ENCODE data around the gene IGFL2.
A peak's percentile ranks its signal among the peaks of the same experiment; 100 is the strongest.
"Not testable (repeated sequence)": the region's sequence is repeated elsewhere in the genome, so short reads cannot be mapped to it uniquely, and the experiment has no call there.

Gene IGFL2

GRCh38 chr19:46150606-46151005 lies 2.6 kb downstream of the IGFL2 start:
- in situ Hi-C loops (cut with MboI; ENCODE audit: low pct_unique_long_range_greater_than_20kb, low sequenced_read_pairs, unreplicated experiment): no loop called here
- TF ChIP-seq CTCF (IDR thresholded peaks at IDR 0.05; ENCODE audit: extremely low read depth, insufficient read depth, missing control alignments): no peak
- DNase-seq (ENCODE audit: low spot score): no peak

DNA sequence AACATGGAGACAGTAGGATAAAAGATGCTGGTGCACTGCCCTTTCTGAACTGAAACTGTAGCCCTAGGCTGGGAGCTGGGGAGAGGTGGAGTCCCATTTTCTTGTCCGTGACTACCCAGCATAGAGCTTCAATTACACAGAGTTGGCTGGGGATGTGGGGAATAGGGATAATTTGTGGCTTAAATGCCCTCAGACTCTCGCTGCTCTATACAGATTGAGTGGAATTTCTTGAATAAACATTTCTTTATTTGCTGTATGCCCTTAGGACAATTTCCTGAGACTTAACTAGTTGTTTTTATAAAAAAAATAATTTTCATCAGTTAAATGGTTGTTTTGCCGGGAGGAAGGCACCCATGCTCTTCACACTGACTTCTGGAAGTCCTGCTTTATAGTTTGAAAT lies 7.2 kb downstream of the IGFL2 start:
- no peak for DNase-seq (ENCODE audit: low spot score)
- no peak for TF ChIP-seq CTCF (IDR thresholded peaks at IDR 0.05; ENCODE audit: extremely low read depth, insufficient read depth, missing control alignments)
- in situ Hi-C loops (cut with MboI; ENCODE audit: low pct_unique_long_range_greater_than_20kb, low sequenced_read_pairs, unreplicated experiment): no loop called here

- TF ChIP-seq CTCF (IDR thresholded peaks at IDR 0.05; ENCODE audit: extremely low read depth, insufficient read depth, missing control alignments): no peak
- in situ Hi-C loops (cut with MboI; ENCODE audit: low pct_unique_long_range_greater_than_20kb, low sequenced_read_pairs, unreplicated experiment): no loop called here
- no peak for DNase-seq (ENCODE audit: low spot score)
These were observed 11.6 kb downstream of the IGFL2 start for GRCh38 chr19:46159418-46160232.

GRCh38 chr19:46160233-46160775 lies 12.3 kb downstream of the IGFL2 start:
- in situ Hi-C loops (cut with MboI; ENCODE audit: low pct_unique_long_range_greater_than_20kb, low sequenced_read_pairs, unreplicated experiment): no loop called here

GRCh38 chr19:46161642-46162257 lies 13.7 kb downstream of the IGFL2 start:
- in situ Hi-C loops (cut with MboI; ENCODE audit: low pct_unique_long_range_greater_than_20kb, low sequenced_read_pairs, unreplicated experiment); DNase-seq (ENCODE audit: low spot score): not testable (repeated sequence)

More at GRCh38 chr19:46160233-46160775, 12.3 kb downstream of the IGFL2 start:
- no peak for TF ChIP-seq CTCF (IDR thresholded peaks at IDR 0.05; ENCODE audit: extremely low read depth, insufficient read depth, missing control alignments)
- DNase-seq (ENCODE audit: low spot score): no peak

DNA sequence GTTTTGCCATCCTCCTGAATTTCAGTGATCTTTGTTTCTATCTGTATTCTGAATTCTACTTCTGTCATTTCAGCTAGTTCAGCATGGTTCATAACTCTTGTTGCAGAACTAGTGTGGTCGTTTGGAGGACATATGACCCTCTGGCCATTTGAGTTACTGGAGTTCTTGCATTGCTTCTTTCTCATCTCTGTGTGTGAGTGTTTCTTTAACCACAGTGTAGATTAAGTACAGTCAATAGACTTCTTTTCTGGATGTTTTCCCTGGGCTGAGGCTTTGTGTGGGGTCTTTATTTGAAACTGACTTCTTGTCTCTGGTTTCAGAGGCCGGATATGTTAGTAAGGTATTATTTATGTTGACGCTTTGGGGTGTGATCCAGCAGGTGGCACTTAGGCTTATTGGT lies 14.7 kb downstream of the IGFL2 start:
- no peak for TF ChIP-seq CTCF (IDR thresholded peaks at IDR 0.05; ENCODE audit: extremely low read depth, insufficient read depth, missing control alignments)
- in situ Hi-C loops (cut with MboI; ENCODE audit: low pct_unique_long_range_greater_than_20kb, low sequenced_read_pairs, unreplicated experiment): no loop called here
- no peak for DNase-seq (ENCODE audit: low spot score)

- in situ Hi-C loops (cut with MboI; ENCODE audit: low pct_unique_long_range_greater_than_20kb, low sequenced_read_pairs, unreplicated experiment): no loop called here
- no peak for DNase-seq (ENCODE audit: low spot score)
- peak; percentile 7 for TF ChIP-seq CTCF (IDR thresholded peaks at IDR 0.05; ENCODE audit: extremely low read depth, insufficient read depth, missing control alignments)
These were observed 25.9 kb downstream of the IGFL2 start for GRCh38 chr19:46173886-46174480.
